Measurements from ENCODE around the gene SYT13.

DNA sequence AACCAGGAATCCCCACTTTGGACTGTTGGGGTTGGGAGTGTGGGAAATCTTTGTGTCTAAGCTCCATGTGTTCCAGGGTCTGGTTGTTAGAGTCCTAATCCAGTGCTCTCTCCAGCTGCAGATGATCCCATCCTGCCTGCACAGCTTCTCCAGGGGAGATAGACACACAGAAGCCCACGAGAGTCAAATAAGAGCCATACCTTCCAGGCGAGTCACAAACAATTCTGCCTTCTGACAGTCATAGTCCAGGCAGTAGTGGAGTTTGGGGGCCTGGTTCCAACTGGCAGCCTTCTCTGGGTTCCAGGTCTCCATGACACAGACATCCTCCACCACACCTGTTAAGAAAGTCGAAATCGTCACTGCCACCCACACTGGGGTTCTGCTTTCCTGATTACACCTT is 32.1 kb downstream of the SYT13 start:
- TF ChIP-seq POLR2AphosphoS5 (IDR thresholded peaks at IDR 0.05) (no peak), POLR2A (IDR thresholded peaks at IDR 0.05) (no peak), EP300 (IDR thresholded peaks at IDR 0.05) (no peak)
- TF ChIP-seq, protein P1, sequence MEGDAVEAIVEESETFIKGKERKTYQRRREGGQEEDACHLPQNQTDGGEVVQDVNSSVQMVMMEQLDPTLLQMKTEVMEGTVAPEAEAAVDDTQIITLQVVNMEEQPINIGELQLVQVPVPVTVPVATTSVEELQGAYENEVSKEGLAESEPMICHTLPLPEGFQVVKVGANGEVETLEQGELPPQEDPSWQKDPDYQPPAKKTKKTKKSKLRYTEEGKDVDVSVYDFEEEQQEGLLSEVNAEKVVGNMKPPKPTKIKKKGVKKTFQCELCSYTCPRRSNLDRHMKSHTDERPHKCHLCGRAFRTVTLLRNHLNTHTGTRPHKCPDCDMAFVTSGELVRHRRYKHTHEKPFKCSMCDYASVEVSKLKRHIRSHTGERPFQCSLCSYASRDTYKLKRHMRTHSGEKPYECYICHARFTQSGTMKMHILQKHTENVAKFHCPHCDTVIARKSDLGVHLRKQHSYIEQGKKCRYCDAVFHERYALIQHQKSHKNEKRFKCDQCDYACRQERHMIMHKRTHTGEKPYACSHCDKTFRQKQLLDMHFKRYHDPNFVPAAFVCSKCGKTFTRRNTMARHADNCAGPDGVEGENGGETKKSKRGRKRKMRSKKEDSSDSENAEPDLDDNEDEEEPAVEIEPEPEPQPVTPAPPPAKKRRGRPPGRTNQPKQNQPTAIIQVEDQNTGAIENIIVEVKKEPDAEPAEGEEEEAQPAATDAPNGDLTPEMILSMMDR (IDR thresholded peaks at IDR 0.05): no peak

Data from gastroesophageal sphincter (tissue), 3 donors.